Left kidney (tissue), 8 donors: Measurements from ENCODE around the gene TBC1D5. TPM values are rescaled to one million over a fixed set of nuclear protein-coding genes. Genes with fewer than 3 reads are reported as not detected.
"Not testable (repeated sequence)": the region's sequence is repeated elsewhere in the genome, so short reads cannot be mapped to it uniquely, and the experiment has no call there.

Source experiments
- DNase-seq: peaks from one replicate; pipeline ENCODE4 v3.0.0-alpha.2; 2013
- long read RNA-seq, 8 donors: transcript quantifications; one replicate each; lab custom pipeline, GENCODE V29; 2026
- polyA plus RNA-seq: library from polyadenylated mRNA; unstranded; fragments of 120-200 nt; gene quantifications from one replicate; pipeline ENCODE4 v1.2.1, GENCODE V29; 2013; ENCODE audit not compliant: insufficient read length

Gene TBC1D5, protein sequence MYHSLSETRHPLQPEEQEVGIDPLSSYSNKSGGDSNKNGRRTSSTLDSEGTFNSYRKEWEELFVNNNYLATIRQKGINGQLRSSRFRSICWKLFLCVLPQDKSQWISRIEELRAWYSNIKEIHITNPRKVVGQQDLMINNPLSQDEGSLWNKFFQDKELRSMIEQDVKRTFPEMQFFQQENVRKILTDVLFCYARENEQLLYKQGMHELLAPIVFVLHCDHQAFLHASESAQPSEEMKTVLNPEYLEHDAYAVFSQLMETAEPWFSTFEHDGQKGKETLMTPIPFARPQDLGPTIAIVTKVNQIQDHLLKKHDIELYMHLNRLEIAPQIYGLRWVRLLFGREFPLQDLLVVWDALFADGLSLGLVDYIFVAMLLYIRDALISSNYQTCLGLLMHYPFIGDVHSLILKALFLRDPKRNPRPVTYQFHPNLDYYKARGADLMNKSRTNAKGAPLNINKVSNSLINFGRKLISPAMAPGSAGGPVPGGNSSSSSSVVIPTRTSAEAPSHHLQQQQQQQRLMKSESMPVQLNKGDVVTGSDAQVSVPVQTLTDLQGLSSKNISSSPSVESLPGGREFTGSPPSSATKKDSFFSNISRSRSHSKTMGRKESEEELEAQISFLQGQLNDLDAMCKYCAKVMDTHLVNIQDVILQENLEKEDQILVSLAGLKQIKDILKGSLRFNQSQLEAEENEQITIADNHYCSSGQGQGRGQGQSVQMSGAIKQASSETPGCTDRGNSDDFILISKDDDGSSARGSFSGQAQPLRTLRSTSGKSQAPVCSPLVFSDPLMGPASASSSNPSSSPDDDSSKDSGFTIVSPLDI
- polyA plus RNA-seq: 52.2 TPM
- long read RNA-seq, donor 1: 0 reads
- long read RNA-seq, donor 2: 0 reads
- long read RNA-seq, donor 3: 0 reads
- long read RNA-seq, donor 4: 0 reads
- long read RNA-seq, donor 5: 0 reads
- long read RNA-seq, donor 6: 0 reads
- long read RNA-seq, donor 7: 0 reads
- long read RNA-seq, donor 8: 0 reads

DNA sequence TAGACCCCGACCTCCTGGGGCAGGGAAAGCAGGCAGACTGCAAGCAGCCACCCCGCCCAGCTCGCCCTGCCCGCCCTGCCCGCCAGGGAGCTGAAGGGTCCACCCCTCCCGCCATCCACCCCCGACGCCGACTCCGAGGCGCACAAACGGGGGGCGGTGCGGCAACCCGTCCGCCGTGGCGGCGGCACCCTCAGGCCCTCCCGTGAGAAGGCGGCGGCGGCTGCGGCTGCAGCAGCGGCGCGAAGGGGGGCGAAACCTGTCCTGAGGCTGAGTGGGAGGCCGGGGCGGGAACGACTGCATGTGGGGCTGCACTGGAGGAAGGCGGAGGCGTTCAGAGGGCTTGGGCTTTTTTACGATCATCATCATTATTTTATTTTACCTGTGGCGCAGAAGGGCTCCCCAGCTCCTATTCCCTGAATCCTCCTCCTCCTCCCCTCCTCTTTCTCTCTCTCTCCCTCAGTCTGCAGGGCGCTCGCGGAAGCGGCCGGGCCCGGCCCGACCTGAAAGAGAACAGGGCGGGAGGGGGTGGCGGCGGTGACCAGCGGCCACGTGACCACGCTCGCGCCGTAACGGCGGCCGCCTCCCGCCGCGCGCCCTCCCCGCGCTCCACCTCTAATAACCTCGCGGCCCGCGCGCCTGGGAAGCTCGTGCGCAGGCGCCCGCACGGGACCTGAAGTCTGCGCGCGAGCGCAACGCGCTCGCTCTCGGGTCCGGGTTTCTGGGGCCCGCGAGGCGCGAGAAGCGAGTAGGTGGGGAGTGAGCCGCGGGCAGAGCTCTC, at the start of gene TBC1D5:
Gene TBC1D5, minus strand, starts transcription at position 530 of the 778 bp plus-strand sequence. CDS start 234,061 bp downstream, outside the sequence.
- DNase-seq: peak; percentile 95

DNA sequence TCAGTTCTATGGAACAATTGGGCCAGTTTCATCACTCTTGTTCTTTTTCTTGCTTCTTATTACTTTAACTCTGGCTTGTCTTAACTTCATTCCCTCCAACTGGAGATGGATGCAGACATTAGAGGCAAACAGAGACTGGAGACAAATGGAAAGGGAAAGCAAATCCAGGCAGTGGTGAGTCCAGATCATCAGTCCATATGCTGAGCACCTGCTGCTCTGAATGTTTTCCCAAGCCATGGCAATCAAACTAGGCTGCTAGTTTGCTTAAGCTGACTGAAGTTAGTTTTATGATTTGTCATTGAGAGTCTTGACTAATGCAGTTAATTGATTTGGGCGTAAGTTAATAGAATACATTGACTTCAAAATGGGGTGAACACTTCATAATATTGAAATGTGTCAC, 41.0 kb upstream of the TBC1D5 start:
- no peak for DNase-seq

DNA sequence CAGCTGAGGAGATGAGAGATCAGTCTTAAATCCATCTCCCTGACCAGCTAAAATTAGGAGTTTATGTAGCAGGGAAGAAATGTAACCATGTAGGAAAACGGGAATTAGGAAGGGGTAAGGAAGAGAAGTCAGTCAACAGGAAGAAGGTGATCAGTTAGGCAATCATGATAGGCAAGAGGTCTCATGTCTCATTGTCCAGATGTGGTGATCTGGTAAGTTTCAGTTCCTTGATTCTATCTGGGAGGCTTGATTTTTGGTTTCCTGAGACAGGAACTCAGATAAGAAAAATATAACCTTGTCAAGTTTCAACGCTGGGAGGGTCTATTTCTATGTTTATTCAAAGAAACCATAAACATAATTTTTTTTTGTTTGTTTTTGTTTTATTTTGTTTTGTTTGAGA, 40.3 kb upstream of the TBC1D5 start:
- no peak for DNase-seq

DNA sequence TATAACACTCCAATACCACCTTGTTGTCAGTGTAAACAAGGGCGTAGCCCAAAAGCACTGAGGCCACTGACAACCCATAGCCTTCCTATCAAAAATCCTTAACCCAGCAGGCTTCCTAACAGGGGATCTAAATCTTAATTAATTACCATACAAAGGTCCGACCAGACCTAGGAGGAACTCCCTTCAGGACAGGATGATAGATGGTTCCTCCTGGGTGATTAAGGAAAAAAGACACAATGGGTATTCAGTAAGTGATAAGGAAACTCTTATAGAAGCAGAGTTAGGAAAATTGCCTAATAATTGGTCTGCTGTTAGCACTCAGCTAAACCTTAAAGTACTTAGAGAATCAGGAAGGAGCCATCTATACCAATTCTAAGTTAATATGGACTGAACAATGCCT, 37.9 kb upstream of the TBC1D5 start:
- DNase-seq: not testable (repeated sequence)

DNA sequence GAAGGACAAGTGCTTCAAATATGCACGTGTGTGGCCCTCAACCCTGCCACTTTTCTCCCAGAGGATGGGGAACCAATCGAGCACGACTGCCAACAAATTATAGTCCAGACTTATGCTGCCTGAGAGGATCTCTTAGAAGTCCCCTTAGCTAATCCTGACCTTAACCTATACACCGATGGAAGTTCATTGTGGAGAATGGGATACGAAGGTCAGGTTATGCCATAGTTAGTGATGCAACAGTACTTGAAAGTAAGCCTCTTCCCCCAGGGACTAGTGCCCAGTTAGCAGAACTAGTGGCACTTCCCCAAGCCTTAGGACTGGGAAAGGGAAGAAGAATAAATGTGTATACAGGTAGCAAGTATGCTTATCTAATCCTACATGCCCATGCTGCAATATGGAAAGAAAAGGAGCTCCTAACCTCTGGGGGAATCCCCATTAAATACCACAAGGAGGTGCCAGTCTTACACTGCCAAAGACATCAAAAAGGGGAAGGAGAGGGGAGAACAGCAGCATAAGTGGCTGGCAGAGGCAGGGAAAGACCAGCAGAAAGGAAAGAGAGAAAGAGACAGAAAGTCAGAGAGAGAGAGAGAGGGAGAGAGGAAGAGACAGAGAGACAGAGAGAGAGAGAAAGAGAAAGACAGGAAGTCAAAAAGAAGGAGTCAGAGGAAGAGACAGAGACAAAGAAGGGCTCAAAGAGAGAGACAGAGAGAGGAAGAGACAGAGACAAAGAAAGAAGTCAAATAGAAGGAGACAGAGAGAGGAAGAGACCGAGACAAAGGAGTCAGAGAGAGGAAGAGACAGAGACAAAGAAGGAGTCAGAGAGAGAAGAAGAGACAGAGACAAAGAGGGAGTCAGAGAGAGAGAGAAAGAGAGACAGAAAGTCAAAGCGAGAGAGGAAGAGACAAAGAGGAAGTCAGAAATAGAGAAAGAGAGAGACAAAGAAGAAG, 37.1 kb upstream of the TBC1D5 start:
- not testable (repeated sequence) for DNase-seq

DNA sequence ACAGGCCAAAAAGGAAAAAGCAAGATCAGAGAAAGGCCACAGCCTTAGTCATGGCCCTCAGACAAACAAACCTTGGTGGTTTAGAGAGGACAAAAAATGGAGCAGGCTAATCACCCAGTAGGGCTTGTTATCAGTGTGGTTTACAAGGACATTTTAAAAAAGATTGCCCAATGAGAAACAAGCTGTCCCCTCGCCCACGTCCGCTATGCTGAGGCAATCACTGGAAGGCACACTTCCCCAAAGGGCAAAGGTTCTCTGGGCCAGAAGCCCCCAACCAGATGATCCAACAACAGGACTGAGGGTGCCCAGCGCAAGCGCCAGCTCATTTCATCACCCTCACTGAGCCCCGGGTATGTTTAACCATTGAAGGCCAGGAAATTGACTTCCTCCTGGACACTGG, 34.9 kb upstream of the TBC1D5 start:
- DNase-seq: not testable (repeated sequence)

DNA sequence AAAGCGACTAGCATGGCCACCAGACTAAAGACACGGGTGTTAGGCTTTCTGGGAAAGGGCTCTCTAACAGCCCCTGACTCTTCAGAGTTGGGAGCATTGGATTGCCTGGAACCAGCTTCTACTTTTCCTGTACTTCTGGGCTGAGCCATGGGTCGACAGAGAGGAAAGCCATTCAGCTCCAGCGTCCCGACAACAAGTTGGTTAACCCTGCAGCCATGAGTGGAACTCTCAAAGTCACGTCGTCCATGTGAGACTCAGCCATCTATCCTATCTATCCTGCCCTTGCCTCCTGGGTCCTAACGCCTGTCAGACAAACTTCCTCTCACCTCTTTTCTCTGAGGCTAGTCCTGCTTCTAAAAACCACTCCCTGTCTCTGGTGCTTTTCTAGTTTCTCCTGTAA, 32.6 kb upstream of the TBC1D5 start:
- DNase-seq: no peak

DNA sequence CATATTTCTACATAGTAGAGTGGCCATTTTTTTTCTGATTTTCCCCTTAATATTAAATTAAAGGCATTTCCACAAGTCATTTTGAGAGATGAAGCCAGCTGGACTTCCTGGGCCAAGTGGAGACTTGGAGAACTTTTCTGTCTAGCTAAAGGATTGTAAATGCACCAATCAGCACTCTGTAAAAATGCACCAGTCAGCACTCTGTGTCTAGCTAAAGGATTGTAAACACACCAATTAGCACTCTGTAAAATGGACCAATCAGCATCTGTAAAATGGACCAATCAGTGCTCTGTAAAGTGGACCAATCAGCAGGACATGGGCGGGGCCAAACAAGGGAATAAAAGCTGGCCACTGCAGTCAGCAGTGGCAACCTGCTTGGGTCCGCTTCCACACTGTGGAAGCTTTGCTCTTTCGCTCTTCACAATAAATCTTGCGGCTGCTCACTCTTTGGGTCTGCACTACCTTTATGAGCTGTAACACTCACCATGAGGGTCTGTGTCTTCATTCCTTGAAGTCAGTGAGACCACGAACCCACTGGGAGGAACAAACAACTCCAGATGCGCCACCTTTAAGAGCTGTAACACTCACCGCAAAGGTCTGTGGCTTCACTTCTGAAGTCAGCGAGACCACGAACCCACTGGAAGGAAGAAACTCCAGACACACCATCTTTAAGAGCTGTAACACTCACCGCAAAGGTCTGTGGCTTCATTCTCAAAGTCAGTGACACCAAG, 31.9 kb upstream of the TBC1D5 start:
- DNase-seq: not testable (repeated sequence)

DNA sequence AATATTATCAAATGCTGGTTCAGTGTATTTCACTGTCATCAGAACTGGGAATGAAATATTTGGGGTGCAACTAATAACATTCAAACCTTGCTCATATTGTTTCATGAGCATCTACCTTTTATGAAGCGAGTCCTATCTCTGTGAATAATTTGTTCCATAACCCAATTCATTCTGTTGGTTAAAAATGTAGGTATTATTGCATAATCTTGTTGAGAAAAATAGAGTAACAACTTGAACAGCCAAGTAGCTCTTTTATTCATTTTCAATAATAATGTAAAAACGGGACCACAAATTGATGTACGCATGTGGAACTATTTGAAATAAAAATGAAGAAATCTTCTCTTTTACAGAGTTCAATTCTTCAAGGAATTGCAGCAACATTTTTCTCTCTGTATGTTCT, 30.1 kb upstream of the TBC1D5 start:
- no peak for DNase-seq

DNA sequence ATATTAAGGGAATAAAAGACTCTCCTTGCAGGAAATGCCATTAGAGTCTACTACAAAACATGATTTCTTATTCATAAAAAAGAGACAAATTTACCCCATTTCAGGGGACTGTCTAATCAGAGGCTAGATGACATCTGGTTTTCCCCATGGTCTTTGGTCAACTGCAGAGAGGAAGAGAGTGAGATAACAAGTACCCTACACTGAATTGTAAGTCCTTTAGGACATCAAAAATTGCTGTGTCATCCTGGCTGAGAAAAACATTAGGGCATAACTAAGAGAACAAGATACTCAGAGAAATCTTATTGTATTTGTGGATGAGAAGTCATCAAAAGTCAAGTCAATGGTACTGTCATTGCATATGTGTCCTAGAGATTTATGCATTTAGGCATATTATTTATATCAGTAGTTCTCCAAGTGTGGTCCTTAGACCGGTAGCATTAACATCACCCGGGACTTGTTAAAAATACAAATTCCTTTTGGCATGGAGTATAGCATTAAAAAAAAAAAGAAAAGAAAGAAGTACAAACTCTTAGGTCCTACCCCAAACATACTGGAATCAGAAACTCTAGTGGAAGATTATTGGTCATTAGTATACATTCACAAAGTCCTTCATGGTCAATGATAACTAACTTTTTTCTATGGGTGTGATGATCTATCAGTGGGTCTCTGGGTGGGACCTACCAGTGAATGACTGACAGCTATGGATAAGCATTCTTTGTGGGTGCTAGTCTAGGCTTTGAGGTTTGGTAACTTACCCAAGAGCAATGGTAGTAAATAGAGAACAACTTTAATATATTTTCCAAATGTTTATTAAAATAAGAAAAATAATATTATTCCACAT, 29.0 kb upstream of the TBC1D5 start:
- DNase-seq: no peak

DNA sequence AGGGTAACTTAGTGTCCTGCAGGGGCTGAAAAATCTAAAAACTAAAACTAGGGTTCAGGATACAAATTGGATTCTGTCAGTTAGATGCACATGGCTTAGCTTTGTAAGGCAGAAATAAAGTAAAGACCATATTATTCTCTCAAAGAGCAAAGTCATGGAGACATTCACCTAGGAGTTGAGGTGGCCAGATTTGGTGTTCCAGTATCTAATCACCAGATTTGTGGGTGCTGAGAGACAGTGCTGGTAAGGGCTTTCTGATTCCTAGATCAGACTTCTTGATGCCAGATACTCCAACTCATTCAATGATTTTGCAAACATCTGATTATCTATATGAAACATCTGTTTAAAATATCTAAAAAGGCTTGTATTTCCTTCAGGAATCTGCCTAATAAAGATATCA, 28.3 kb upstream of the TBC1D5 start:
- DNase-seq: no peak

DNA sequence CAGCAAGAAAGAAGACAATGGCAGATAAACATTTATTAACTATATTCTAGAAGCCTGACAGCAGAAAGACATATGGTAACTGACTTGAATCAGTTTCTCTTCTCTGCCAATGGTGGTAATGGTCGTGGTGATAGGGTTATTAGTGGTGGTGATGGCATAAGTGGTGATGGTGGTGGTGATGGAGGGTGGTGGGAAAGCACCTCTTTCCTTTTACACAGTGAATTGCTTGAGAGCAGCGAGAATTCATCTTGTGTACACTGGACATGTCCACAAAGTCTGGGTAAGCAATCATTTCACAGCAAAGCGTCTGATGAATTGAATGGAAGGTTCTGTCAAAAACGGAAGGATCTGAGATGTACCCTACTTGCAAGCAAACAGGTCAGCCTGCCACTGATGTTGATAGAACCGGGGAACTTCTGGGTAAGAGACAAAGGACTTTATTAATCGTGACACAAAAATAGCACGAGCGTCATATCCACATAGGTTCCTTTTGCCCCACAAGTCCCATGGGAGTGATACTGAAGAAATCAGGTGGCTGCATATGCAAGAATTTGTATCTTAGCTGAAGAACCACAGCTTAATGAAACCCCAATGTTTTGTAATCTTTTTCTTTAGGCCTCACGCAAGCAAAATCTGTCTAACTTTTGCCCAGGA, 23.5 kb upstream of the TBC1D5 start:
- no peak for DNase-seq

DNA sequence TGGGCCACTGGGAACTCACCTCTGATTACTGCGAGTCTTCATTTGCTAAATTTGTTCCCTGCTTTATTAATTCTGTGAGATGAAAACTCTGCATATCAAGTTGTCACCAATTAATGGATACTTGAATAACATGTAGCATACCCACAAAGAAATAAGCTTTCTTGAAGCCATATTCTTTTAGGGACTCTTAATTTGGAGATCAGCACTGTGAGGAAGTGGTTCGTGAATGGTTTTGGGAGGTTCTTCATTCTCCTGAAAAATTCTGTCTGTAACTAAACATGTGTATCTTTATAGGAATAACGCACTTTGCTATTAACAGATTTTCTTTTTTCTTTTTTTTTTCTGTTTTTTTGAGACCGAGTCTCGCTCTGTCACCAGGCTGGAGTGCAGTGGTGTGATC, 19.1 kb upstream of the TBC1D5 start:
- DNase-seq: no peak

DNA sequence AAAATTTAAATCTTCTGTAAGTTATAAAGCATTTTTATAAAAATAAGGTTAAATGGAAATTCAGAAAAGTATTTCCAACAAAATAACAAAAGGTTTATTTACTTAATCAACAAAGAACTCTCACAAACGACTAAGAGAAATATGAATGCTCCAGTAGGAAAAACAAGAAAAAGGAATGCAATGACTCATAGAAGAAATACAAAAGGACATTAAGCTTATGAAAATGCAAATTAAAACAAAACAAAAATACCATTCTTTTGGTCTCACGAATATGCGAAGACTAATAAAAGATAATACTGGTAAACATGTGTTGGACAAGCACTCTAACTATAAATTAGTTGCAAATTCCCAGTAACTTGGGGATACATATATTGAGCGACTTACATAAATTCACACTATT, 17.5 kb upstream of the TBC1D5 start:
- no peak for DNase-seq

DNA sequence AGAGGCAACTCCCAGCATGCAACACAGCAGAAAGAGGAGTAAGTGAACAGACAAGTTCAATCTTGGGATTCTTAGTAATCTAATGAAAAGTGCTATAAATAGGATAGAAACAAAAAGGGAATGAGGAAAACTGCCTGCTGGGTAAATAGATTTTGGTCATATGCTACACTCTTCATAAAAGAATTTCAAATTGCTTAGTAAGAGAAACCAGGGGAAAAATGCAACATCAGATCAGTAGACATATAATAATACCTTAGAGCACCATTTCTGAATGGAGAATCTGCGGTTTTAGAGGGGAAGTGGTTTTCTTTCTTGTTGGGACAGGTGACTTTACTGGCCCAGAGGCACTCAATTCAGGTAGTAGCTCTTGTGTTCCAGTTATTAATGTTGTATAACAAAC, 13.4 kb upstream of the TBC1D5 start:
- DNase-seq: no peak

DNA sequence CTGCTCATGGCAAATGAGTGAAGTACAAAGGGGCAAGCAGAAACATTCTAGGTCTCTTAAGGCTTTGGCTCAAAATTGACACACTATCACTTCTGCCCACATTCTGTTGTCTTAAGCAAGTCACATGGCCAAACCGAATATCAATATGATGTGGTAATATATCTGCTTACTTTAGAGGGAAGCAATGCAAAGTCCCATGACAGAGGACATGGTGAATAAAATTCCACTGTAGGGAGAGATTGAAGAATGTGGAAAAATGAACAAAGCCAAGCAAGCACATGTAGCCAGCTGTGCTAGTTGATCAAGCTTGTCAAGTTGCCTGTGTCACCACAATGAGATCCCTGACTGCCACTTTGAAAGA, 11.2 kb upstream of the TBC1D5 start:
- no peak for DNase-seq

DNA sequence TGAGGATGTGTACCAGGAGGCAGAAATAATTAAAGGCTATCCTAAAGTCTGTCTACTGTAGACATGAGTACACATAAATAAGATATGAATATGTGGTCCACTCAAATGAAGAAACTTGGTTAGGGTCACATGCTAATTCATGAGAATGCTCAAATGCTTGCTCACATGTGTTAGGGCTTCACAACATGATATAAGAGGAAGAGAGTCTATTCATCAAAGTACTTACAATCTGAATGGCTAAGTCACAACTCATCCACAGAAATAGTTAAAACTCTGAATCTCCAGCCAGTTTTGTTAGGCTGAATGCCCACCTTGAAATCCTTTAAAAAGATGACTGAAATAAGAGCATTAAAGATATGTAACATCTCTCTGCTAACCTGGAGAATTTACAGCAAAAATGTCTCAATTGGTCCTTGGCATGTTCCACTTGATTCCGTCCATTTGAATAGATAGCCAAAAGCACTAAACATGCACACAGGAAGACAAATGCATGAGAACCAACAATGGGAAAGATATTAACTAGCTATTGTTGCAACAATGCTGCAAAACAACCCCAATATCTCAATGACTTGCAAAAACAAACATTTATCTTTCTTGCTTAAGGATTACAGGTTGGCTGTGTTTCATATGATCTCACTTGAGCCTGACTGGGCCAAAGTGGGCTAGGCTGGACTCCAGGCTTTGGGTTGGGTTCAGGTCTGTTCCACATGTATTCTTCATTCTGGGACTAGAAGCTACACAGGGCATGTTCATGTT, 10.6 kb upstream of the TBC1D5 start:
- no peak for DNase-seq

DNA sequence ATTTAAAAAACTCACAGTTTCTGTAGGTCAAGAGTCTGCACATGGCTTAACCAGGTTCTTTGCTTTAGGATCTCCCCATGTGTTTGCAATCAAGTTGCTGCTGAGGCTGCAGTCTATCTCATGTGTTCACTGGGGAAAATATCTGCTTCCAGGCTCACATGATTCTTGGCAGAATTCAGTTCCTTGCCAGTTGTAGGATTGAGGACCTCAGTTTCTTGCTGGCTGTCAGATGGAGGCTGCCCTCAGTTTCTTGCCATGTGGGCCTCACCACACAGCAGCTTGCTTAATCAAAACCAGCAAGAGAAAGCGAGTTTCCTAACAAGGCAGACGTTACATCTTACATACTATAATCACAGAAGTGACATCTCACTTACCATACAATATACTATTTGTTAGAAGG, 10.0 kb upstream of the TBC1D5 start:
- DNase-seq: no peak
